Measurements from ENCODE around the gene EPHA2. TPM values are rescaled to one million over a fixed set of nuclear protein-coding genes. Genes with fewer than 3 reads are reported as not detected.

Gene EPHA2
- total and polyA plus RNA-seq, 2 experiments from 2014 or later: 9.8 to 26.2 TPM

- DNase-seq (ENCODE audit: low read depth in 1 of 2, low spot score in 1 of 2): peak; percentile 83 to 95
- no peak for TF ChIP-seq CTCF (IDR thresholded peaks at IDR 0.05; ENCODE audit: low read depth, low read length)
- Histone ChIP-seq H3K27ac (peak overlapping the region; percentile 98), H3K9me3 (ENCODE audit: low read depth) (no peaks in the 10 kb centered on the region), H3K27me3 (no peaks in the 10 kb centered on the region), H3K4me3 (no peak overlapping the region), H3K36me3 (peaks cover 7% of the 10 kb centered on the region), H3K4me1 (ENCODE audit: low read depth) (peaks cover 51% of the 10 kb centered on the region)
Observed at GRCh38 chr1:16146279-16147155, 9.4 kb downstream of the EPHA2 start.

GRCh38 chr1:16145662-16146278, 10.1 kb downstream of the EPHA2 start:
- no peak for TF ChIP-seq CTCF (IDR thresholded peaks at IDR 0.05; ENCODE audit: low read depth, low read length)
- Histone ChIP-seq H3K27ac (peak overlapping the region; percentile 98), H3K4me1 (ENCODE audit: low read depth) (peaks cover 53% of the 10 kb centered on the region), H3K4me3 (no peak overlapping the region), H3K27me3 (no peaks in the 10 kb centered on the region), H3K36me3 (peaks cover 7% of the 10 kb centered on the region), H3K9me3 (ENCODE audit: low read depth) (no peaks in the 10 kb centered on the region)
- peak; percentile 90 to 92 for DNase-seq (ENCODE audit: low read depth in 1 of 2, low spot score in 1 of 2)

- Histone ChIP-seq H3K4me1 (ENCODE audit: low read depth) (peaks cover 59% of the 10 kb centered on the region), H3K9me3 (ENCODE audit: low read depth) (no peaks in the 10 kb centered on the region), H3K27me3 (no peaks in the 10 kb centered on the region), H3K27ac (peak overlapping the region; percentile 98), H3K4me3 (no peak overlapping the region), H3K36me3 (peaks cover 7% of the 10 kb centered on the region)
- peak; percentile 57 to 59 for DNase-seq (ENCODE audit: low read depth in 1 of 2, low spot score in 1 of 2)
- TF ChIP-seq CTCF (IDR thresholded peaks at IDR 0.05; ENCODE audit: low read depth, low read length): no peak
Observed at GRCh38 chr1:16145030-16145661, 10.7 kb downstream of the EPHA2 start.

- Histone ChIP-seq H3K36me3 (peaks cover 7% of the 10 kb centered on the region), H3K9me3 (ENCODE audit: low read depth) (no peaks in the 10 kb centered on the region), H3K27me3 (no peaks in the 10 kb centered on the region), H3K4me1 (ENCODE audit: low read depth) (peaks cover 66% of the 10 kb centered on the region), H3K4me3 (no peak overlapping the region), H3K27ac (peak overlapping the region; percentile 98)
- no peak for TF ChIP-seq CTCF (IDR thresholded peaks at IDR 0.05; ENCODE audit: low read depth, low read length)
- DNase-seq (ENCODE audit: low read depth in 1 of 2, low spot score in 1 of 2): no peak
Observed at GRCh38 chr1:16144325-16145029, 11.4 kb downstream of the EPHA2 start.

Measured in cardiac muscle cell (in vitro differentiated cells and primary cell).